ENCODE measurements around the gene DUSP28.
"Not testable (repeated sequence)": the region's sequence is repeated elsewhere in the genome, so short reads cannot be mapped to it uniquely, and the experiment has no call there.

The DUSP28 gene

GRCh38 chr2:240560480-240561324 is 545 bp downstream of the DUSP28 start:
- in situ Hi-C loops (cut with MboI; ENCODE audit: low sequenced_read_pairs, unreplicated experiment), result no loop called here
- TF ChIP-seq CTCF (IDR thresholded peaks at IDR 0.05; ENCODE audit: borderline replicate concordance, control extremely low read depth, extremely low read depth, insufficient read depth, missing control alignments), result no peak
- DNase-seq (ENCODE audit: low spot score), result peak; percentile 97

GRCh38 chr2:240561325-240561971 is 1.3 kb downstream of the DUSP28 start:
- in situ Hi-C loops (cut with MboI; ENCODE audit: low sequenced_read_pairs, unreplicated experiment), result no loop called here
- peak; percentile 34 for DNase-seq (ENCODE audit: low spot score)
- no peak for TF ChIP-seq CTCF (IDR thresholded peaks at IDR 0.05; ENCODE audit: borderline replicate concordance, control extremely low read depth, extremely low read depth, insufficient read depth, missing control alignments)

- DNase-seq (ENCODE audit: low spot score); in situ Hi-C loops (cut with MboI; ENCODE audit: low sequenced_read_pairs, unreplicated experiment): not testable (repeated sequence)
Observed at GRCh38 chr2:240563231-240563630, 3.1 kb downstream of the DUSP28 start.

- DNase-seq (ENCODE audit: low spot score), result no peak
- in situ Hi-C loops (cut with MboI; ENCODE audit: low sequenced_read_pairs, unreplicated experiment), result no loop called here
- TF ChIP-seq CTCF (IDR thresholded peaks at IDR 0.05; ENCODE audit: borderline replicate concordance, control extremely low read depth, extremely low read depth, insufficient read depth, missing control alignments), result no peak
Observed at GRCh38 chr2:240563951-240564560, 3.9 kb downstream of the DUSP28 start.

GRCh38 chr2:240564561-240565332 is 4.6 kb downstream of the DUSP28 start:
- in situ Hi-C loops (cut with MboI; ENCODE audit: low sequenced_read_pairs, unreplicated experiment), result no loop called here
- TF ChIP-seq CTCF (IDR thresholded peaks at IDR 0.05; ENCODE audit: borderline replicate concordance, control extremely low read depth, extremely low read depth, insufficient read depth, missing control alignments), result no peak
- no peak for DNase-seq (ENCODE audit: low spot score)

DNA sequence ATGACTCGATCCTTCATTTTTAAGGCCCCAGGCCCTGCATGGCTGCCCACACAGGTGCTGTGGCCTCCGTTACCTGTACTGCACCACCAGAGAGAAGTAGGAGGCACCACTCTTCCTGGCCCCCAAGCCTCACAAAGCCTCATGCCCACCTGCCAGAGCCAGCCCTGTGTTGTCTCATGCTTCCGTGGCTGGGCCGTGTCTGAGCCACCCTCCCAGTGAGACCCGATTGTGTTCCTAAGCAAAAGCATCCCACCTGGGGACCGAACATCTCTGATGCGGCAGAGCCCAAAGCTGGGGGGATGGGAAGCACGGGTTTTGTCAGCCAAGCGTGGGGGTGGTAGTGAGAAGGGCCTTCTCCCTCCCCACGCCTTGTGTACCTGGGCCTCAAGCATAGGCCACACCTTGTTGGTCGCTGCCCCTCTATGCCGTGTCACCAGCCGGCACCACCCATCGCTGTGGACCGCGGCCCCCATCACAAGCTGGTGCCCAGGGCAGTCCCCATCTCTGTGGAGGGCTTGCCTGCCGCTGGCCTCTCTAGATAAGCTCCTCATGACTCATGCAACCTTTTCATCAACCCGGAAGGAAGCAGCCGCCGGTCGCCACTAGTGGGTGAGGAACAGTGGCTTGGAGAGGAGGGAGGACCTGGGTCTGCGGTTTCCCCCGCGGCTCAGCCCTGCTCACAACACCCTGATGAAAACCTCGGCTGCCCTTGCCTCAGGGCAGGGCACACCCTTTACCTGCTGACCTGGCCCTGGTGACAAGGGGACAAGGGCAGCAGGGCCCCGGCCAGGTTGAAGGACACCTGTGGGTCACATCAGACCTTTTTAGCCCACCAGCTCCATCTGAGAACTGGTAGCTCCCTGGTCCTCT is 5.4 kb downstream of the DUSP28 start:
- DNase-seq (ENCODE audit: low spot score), result peak; percentile 77
- no peak for TF ChIP-seq CTCF (IDR thresholded peaks at IDR 0.05; ENCODE audit: borderline replicate concordance, control extremely low read depth, extremely low read depth, insufficient read depth, missing control alignments)
- in situ Hi-C loops (cut with MboI; ENCODE audit: low sequenced_read_pairs, unreplicated experiment), result no loop called here
